ENCODE measurements around the gene PDCD5. TPM values are rescaled to one million over a fixed set of nuclear protein-coding genes. Genes with fewer than 3 reads are reported as not detected.
"Not testable (repeated sequence)": the region's sequence is repeated elsewhere in the genome, so short reads cannot be mapped to it uniquely, and the experiment has no call there.

PDCD5 gene
- total and polyA plus RNA-seq, 4 experiments from 2014 or later, result 61.1 to 195 (median 120) TPM

DNA sequence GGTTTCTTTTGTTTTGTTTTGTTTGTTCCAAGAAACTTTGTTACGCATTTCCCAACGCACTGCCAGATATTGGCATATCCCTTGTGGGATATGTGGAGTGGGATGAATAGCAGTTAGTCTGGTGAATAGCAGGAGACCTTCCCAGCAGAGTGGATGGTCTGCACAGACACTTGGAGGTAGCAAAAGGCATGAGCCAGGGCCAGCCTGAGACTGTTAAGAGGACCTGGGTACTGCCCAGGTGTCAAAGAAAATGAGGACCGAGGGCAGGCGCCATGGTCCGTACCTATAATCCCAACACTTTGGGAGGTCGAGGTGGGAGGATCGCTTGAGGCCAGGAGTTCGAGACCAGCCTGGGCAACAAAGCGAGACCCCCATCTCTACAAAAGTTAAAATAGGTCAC lies 13.5 kb upstream of the PDCD5 start:
- Histone ChIP-seq H3K4me1 (ENCODE audit: insufficient read depth, low read length) (no peaks in the 10 kb centered on the region), H3K27me3 (ENCODE audit: insufficient read depth, low read length) (no peaks in the 10 kb centered on the region), H3K27ac (ENCODE audit: low read depth, low read length) (no peak overlapping the region), H3K36me3 (ENCODE audit: insufficient read depth, low read length) (no peaks in the 10 kb centered on the region), H3K4me3 (ENCODE audit: low read length in 2 of 2) (no peak overlapping the region), H3K9me3 (ENCODE audit: control insufficient read depth in 1 of 2, low read length in 2 of 2) (no peaks in the 10 kb centered on the region)
- CTCF ChIA-PET (ENCODE audit: partially characterized antibody), result interaction anchor here (0.6 kb wide), 1 partner anchor 137 kb away, joined by 4 read pairs; no protein-coding TSS in a partner anchor
- Mint-ChIP-seq H3K4me3 (no peak overlapping the region), H3K27me3 (peaks cover 12 to 15% of the 10 kb centered on the region in 2 donors), H3K36me3 (no peaks in the 10 kb centered on the region), H3K9me3 (no peaks in the 10 kb centered on the region), H3K4me1 (peaks cover 1 to 8% (median 3%) of the 10 kb centered on the region in 4 donors), H3K27ac (peak overlapping the region in 1 of 7 donors; percentile 73)
- DNase-seq, result no peak
- POLR2A ChIA-PET (ENCODE audit: partially characterized antibody), result interaction anchor here (1.1 kb wide), 1 partner anchor 222 kb away, joined by 3 read pairs; no protein-coding TSS in a partner anchor
- intact Hi-C loops (cut with micrococcal nuclease), result no loop called here

DNA sequence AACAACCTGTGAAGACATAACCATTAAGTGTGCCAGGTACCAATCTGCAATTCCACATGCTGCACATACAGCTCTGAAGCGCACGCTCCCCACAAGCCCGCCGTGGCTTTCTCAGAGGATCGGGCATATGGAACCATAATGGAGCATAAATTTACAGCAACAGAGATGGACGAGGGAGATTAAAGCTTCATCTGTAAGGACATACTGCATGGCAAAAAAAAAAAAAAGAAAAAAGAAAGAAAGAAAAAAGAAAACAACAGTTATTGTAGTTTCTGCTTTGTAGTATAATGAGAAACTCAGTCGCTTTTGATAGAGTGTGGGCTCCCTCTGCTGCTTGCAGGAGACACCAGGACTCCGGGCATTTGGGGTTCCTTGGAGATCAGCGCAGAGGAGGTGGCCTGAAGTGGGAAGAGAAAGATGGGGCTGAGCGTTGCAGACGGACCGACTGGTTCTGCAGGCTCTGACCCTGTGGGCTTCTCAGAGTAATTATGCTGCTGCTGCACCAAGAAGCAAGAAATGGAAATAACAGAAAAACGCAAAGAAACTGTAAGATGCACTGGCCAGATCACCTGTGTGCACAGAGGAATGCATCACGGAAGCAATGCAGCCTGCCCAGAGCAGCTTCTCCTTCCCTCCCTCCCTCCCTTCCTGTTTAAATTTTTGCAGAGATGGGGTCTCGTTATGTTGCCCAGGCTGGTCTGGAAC lies 10.8 kb upstream of the PDCD5 start:
- Histone ChIP-seq H3K4me1 (ENCODE audit: insufficient read depth, low read length) (peaks cover 6% of the 10 kb centered on the region), H3K27me3 (ENCODE audit: insufficient read depth, low read length) (no peaks in the 10 kb centered on the region), H3K9me3 (ENCODE audit: control insufficient read depth in 1 of 2, low read length in 2 of 2) (no peaks in the 10 kb centered on the region), H3K27ac (ENCODE audit: low read depth, low read length) (no peak overlapping the region), H3K4me3 (ENCODE audit: low read length in 2 of 2) (no peak overlapping the region), H3K36me3 (ENCODE audit: insufficient read depth, low read length) (no peaks in the 10 kb centered on the region)
- Mint-ChIP-seq H3K4me1 (peaks cover 8 to 17% (median 10%) of the 10 kb centered on the region in 4 donors), H3K27ac (no peak overlapping the region), H3K27me3 (peaks cover 12 to 13% of the 10 kb centered on the region in 2 donors), H3K9me3 (peaks cover 0 to 2% (median 0%) of the 10 kb centered on the region in 8 donors), H3K36me3 (no peaks in the 10 kb centered on the region), H3K4me3 (peak overlapping the region in 4 of 8 donors; percentile 25 to 67 (median 50))
- peak; percentile 49 to 68 (median 49) for DNase-seq
- intact Hi-C loops (cut with micrococcal nuclease), result loop anchor here (1.0 kb wide), 1 partner anchor 106 kb away; no protein-coding TSS in a partner anchor
- ChIA-PET POLR2A (ENCODE audit: partially characterized antibody) (no interaction called here), CTCF (ENCODE audit: partially characterized antibody) (interaction anchor here (0.7 to 5.3 kb wide), 11 partner anchors 14 to 1903 kb away, joined by 3 to 41 read pairs (median 6); partner anchors contain the start of gene ZNF507)

DNA sequence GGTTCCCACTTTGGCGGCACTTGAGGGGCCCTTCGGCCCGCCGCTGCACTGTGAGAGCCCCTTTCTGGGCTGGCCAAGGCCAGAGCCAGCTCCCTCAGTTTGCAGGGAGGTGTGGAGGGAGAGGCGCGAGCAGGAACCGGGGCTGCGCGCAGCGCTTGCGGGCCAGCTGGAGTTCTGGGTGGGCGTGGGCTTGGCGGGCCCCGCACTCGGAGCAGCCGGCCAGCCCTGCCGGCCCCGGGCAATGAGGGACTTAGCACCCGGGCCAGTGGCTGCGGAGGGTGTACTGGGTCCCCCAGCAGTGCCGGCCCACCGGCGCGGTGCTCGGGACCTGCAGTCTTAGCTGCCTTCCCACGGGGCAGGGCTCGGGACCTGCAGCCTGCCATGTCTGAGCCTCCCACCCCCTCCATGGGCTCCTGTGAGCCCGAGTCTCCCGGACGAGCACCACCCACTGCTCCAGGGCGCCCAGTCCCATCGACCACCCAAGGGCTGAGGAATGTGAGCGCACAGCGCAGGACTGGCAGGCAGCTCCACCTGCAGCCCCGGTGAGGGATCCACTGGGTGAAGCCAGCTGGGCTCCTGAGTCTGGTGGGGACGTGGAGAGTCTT lies 9.4 kb upstream of the PDCD5 start:
- POLR2A ChIA-PET (ENCODE audit: partially characterized antibody), result not testable (repeated sequence)

DNA sequence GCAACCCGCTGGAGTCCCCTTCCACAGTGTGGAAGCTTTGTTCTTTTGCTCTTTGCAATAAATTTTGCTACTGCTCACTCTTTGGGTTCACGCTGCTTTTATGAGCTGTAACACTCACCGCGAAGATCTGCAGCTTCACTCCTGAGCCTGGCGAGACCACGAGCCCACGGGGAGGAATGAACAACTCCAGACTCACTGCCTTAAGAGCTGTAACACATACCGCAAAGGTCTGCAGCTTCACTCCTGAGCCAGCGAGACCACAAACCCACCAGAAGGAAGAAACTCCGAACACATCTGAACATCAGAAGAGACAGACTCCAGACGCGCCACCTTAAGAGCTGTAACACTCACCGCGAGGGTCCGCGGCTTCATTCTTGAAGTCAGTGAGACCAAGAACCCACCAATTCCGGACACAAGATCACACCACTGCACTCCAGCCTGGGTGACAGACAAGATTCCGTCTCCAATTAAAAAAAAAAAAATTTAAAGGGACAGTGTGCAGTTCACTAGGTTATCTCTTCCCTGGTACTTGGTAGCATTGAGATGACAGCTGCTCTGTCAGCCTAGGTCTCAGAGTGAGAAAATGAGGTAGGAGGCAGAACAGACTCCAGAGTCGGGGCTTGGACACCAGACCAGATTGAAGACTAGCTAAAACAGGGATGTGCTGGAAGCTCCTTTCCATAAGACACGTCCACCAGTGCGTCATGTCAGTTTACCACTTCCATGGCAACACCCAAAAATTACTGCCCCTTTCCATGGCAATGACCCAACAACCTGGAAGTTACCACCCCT lies 8.1 kb upstream of the PDCD5 start:
- peak overlapping the region in 5 of 7 donors; percentile 37 to 78 (median 67) for H3K27ac Mint-ChIP-seq
- H3K4me1 Mint-ChIP-seq, result peaks cover 8 to 17% (median 10%) of the 10 kb centered on the region in 4 donors
- H3K36me3 ChIP-seq (ENCODE audit: insufficient read depth, low read length); POLR2A ChIA-PET (ENCODE audit: partially characterized antibody); H3K9me3 Mint-ChIP-seq; H3K27me3 ChIP-seq (ENCODE audit: insufficient read depth, low read length); H3K36me3 Mint-ChIP-seq; intact Hi-C loops (cut with micrococcal nuclease); H3K4me1 ChIP-seq (ENCODE audit: insufficient read depth, low read length); H3K27ac ChIP-seq (ENCODE audit: low read depth, low read length); H3K4me3 ChIP-seq (ENCODE audit: low read length in 2 of 2); H3K9me3 ChIP-seq (ENCODE audit: control insufficient read depth in 1 of 2, low read length in 2 of 2): not testable (repeated sequence)
- peaks cover 11 to 14% of the 10 kb centered on the region in 2 donors for H3K27me3 Mint-ChIP-seq
- CTCF ChIA-PET (ENCODE audit: partially characterized antibody), result interaction anchor here (0.9 to 5.3 kb wide), 2 partner anchors 8 to 233 kb away, joined by 3 to 41 read pairs; partner anchors contain the start of gene PDCD5
- peak overlapping the region; percentile 49 to 91 (median 86) for H3K4me3 Mint-ChIP-seq
- DNase-seq, result peak in 2 of 5 donors; percentile 7 to 11

More for the DNA sequence above, 9.4 kb upstream of the PDCD5 start:
- H3K27ac ChIP-seq (ENCODE audit: low read depth, low read length); H3K27me3 ChIP-seq (ENCODE audit: insufficient read depth, low read length); H3K4me3 Mint-ChIP-seq; H3K36me3 ChIP-seq (ENCODE audit: insufficient read depth, low read length); DNase-seq; H3K9me3 ChIP-seq (ENCODE audit: control insufficient read depth in 1 of 2, low read length in 2 of 2); H3K27ac Mint-ChIP-seq; H3K4me1 ChIP-seq (ENCODE audit: insufficient read depth, low read length); H3K4me3 ChIP-seq (ENCODE audit: low read length in 2 of 2); H3K9me3 Mint-ChIP-seq; intact Hi-C loops (cut with micrococcal nuclease); H3K36me3 Mint-ChIP-seq: not testable (repeated sequence)
- CTCF ChIA-PET (ENCODE audit: partially characterized antibody), result interaction anchor here (1.4 to 5.3 kb wide), 3 partner anchors 108 to 234 kb away, joined by 4 to 41 read pairs (median 5); no protein-coding TSS in a partner anchor
- Mint-ChIP-seq H3K4me1 (peaks cover 8 to 17% (median 10%) of the 10 kb centered on the region in 4 donors), H3K27me3 (peaks cover 15 to 17% of the 10 kb centered on the region in 2 donors)

DNA sequence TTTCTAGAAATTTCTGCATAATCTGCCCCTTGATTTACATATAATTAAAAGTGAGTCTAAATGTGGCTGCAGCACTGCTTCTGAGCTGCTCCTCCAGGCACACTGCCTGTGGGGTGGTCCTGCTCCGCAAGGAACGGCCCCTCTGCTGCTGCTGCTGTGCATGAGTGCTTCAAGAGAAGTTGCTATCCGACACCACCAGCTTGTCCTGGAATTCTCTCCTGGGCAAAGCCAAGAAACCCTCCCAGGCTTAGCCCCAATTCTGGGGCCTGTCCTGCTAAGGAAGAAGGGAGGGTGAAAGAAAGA lies 7.5 kb upstream of the PDCD5 start:
- H3K27me3 ChIP-seq (ENCODE audit: insufficient read depth, low read length), result no peaks in the 10 kb centered on the region
- H3K27me3 Mint-ChIP-seq, result peaks cover 11% of the 10 kb centered on the region in 2 donors
- peak overlapping the region in 3 of 8 donors; percentile 48 to 88 (median 50) for H3K4me3 Mint-ChIP-seq
- ChIA-PET CTCF (ENCODE audit: partially characterized antibody) (interaction anchor here (5.3 kb wide), 1 partner anchor 233 kb away, joined by 41 read pairs; no protein-coding TSS in a partner anchor), POLR2A (ENCODE audit: partially characterized antibody) (no interaction called here)
- H3K36me3 Mint-ChIP-seq, result no peaks in the 10 kb centered on the region
- H3K27ac Mint-ChIP-seq, result no peak overlapping the region
- no peak overlapping the region for H3K4me3 ChIP-seq (ENCODE audit: low read length in 2 of 2)
- peaks cover 6% of the 10 kb centered on the region for H3K4me1 ChIP-seq (ENCODE audit: insufficient read depth, low read length)
- H3K4me1 Mint-ChIP-seq, result peaks cover 8 to 17% (median 10%) of the 10 kb centered on the region in 4 donors
- no peaks in the 10 kb centered on the region for H3K9me3 ChIP-seq (ENCODE audit: control insufficient read depth in 1 of 2, low read length in 2 of 2)
- intact Hi-C loops (cut with micrococcal nuclease), result no loop called here
- no peak for DNase-seq
- H3K9me3 Mint-ChIP-seq, result peaks cover 0 to 2% (median 0%) of the 10 kb centered on the region in 8 donors
- H3K27ac ChIP-seq (ENCODE audit: low read depth, low read length), result no peak overlapping the region
- no peaks in the 10 kb centered on the region for H3K36me3 ChIP-seq (ENCODE audit: insufficient read depth, low read length)

DNA sequence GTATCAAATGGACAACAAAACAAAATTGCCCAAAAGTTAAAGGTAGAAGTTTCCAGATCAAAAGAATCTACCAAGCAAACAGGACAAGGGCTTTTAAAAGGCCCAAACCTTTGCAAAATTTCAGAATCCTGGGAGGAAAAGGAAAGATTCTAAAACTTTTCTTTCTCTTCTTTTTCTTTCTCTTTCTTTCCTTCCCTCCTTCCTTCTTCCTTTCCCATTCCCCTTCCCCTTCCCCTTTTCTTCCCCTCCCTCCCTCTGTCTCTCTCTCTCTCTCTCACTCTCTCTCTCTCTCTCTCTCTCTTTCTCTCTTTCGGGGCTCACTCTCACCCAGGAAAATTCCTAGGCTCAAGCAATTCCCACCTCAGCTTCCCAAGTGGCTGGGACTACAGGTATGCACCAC lies 4.2 kb upstream of the PDCD5 start:
- ChIA-PET POLR2A (ENCODE audit: partially characterized antibody) (no interaction called here), CTCF (ENCODE audit: partially characterized antibody) (no interaction called here)
- Mint-ChIP-seq H3K4me1 (peaks cover 7 to 19% (median 13%) of the 10 kb centered on the region in 4 donors), H3K9me3 (peaks cover 0 to 2% (median 0%) of the 10 kb centered on the region in 8 donors), H3K36me3 (no peaks in the 10 kb centered on the region), H3K4me3 (no peak overlapping the region), H3K27me3 (peaks cover 2 to 5% of the 10 kb centered on the region in 2 donors), H3K27ac (no peak overlapping the region)
- no peaks in the 10 kb centered on the region for H3K36me3 ChIP-seq (ENCODE audit: insufficient read depth, low read length)
- H3K27me3 ChIP-seq (ENCODE audit: insufficient read depth, low read length), result no peaks in the 10 kb centered on the region
- no peaks in the 10 kb centered on the region for H3K9me3 ChIP-seq (ENCODE audit: control insufficient read depth in 1 of 2, low read length in 2 of 2)
- intact Hi-C loops (cut with micrococcal nuclease), result no loop called here
- H3K4me3 ChIP-seq (ENCODE audit: low read length in 2 of 2), result no peak overlapping the region
- H3K27ac ChIP-seq (ENCODE audit: low read depth, low read length), result no peak overlapping the region
- no peak for DNase-seq
- H3K4me1 ChIP-seq (ENCODE audit: insufficient read depth, low read length), result peaks cover 18% of the 10 kb centered on the region

Measured in CD4-positive, alpha-beta memory T cell (primary cell).